22Rv1 (cell line): ENCODE results near the gene CPHXL.

Experiments used
- CTCF ChIP-seq: fragments of 450-650 bp; IDR thresholded peaks from 2 replicates; pipeline ENCODE4 v1.5.1; 2017; ENCODE audit warnings: mild to moderate bottlenecking
- ZFX ChIP-seq: fragments of 450-650 bp; IDR thresholded peaks from 2 replicates; pipeline ENCODE4 v1.6.1; 2017; ENCODE audit warnings: antibody characterized with exemption, borderline replicate concordance

GRCh38 chr16:75774197-75774596, 47.9 kb upstream of the CPHXL start:
- TF ChIP-seq CTCF (no peak), ZFX (no peak)
